DMS153 treated with DMSO at 0.1 percent for 48 hours (cell line): Measurements from ENCODE around the gene AK2.
A peak's percentile ranks its signal among the peaks of the same experiment; 100 is the strongest.
"Not testable (repeated sequence)": the region's sequence is repeated elsewhere in the genome, so short reads cannot be mapped to it uniquely, and the experiment has no call there.

ENCODE experiments used
- DNase-seq: peaks from one replicate; lab custom pipeline; 2025; ENCODE audit not compliant: unreplicated experiment; lab: John Stamatoyannopoulos, UW

Gene AK2

DNA sequence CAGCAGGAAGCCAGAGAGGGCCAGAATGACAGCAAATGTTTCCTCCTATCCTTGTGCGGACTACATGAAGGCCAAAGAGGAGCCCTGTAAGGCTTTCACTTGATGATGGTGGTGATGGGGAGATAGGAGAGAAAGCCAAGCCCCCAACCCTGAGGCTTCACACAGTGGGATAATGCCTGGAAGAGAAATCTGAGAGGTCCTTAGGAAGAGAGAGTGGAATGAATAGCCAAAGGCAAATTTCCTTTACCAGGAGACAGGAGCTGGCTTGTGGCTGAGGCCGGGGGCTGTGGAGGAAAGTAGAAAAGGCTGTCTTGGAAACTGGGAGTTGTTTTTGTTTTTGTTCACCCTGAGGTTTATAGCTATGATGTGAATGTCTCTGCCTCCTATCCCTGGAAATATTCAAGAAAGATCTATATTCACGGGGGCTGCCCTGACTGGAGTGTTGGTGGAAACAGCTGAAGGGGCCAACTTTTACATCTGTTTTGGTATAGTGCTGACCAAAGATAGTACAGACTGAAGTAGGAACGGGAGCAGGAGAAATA, 59.1 kb downstream of the AK2 start:
- DNase-seq, result no peak

DNA sequence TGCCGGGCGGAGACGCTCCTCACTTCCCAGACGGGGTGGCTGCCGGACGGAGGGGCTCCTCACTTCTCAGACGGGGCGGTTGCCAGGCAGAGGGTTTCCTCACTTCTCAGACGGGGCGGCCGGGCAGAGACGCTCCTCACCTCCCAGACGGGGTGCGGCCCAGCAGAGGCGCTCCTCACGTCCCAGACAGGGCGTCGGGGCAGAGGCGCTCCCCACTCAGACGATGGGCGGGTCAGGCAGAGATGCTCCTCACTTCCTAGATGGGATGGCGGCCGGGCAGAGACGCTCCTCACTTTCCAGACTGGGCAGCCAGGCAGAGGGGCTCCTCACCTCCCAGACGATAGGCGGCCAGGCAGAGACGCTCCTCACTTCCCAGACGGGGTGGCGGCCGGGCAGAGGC, 61.6 kb downstream of the AK2 start:
- not testable (repeated sequence) for DNase-seq

- not testable (repeated sequence) for DNase-seq
Measured at GRCh38 chr1:32973458-32973857, 63.2 kb downstream of the AK2 start.

- DNase-seq, result peak; percentile 47
Measured at GRCh38 chr1:32972814-32973428, 63.8 kb downstream of the AK2 start.

DNA sequence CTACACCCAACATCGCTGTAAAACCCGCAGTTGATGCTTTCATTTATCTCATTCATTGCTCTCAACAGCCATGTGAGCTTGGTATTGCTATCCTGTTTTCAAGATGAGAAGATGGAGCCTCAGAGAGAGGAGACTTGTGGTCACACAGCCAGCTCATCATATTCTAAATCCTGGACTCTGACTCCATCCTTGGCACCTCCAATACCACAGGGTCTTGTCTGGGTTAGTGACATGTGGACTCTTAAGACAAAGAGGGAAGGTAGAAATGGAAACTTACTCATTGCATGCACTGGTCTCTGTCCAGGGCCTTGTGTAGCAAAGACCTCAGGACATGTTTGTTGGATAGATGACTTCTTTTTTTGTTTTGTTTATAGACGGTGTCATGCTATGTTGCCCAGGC, 65.1 kb downstream of the AK2 start:
- DNase-seq, result no peak

- no peak for DNase-seq
Measured at GRCh38 chr1:32971156-32971555, 65.5 kb downstream of the AK2 start.

GRCh38 chr1:32969566-32969965, 67.1 kb downstream of the AK2 start:
- DNase-seq, result no peak

DNA sequence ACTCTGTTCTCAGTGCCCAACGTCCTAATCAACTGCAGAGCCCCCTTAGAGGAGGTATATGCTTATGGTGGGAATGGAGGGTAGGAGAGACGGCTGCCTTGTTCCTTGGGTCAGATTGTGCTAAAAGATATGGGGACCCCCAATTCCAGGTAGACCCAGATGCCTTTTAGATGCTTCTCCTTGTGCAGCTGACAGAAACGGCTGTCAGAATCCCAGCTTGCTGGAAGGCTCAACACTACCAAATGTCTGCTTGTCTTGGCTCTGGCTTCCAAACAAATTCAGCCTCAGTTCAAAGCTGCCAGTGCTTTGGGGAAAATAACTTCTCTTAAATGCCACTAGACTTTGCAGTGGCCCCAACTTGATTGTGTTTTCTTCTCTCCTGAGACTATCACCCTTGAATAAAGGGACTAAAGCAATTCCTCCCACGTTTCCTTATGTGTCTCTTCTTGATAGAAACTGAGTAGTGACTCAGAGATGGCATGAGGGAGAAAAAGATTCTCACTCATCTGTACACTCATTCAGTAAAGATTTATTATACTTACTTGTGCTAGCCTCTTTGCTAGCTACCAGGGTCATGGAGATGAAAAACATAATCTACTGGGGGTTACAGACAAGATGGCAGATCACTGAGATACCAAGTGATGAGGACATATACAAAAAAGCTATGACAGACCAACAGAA, 68.7 kb downstream of the AK2 start:
- no peak for DNase-seq

DNA sequence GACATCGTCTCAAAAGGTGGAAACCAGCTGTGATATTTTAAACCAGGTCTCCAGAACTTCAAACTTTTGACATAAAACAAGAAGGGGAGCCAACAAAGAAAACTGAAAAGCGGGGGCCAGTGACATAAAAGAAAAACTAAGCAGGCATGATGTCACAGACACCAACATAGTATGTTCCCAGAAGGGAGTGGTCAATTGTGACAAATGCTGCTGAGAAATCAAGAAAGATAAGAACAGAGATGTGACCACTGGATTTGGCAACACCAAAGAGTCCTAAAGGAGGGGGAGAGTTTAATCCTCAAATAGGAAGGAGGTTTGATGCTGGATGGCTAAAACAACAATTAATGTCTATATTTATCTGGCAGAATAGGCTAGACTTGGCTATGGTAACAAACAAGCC, 69.8 kb downstream of the AK2 start:
- no peak for DNase-seq

- DNase-seq, result no peak
Measured at GRCh38 chr1:32965251-32965747, 71.4 kb downstream of the AK2 start.

GRCh38 chr1:32964461-32965250, 72.0 kb downstream of the AK2 start, which contains the start of gene RNF19B:
Gene RNF19B (minus strand): TSS chr1:32964809. CDS start chr1:32964685, 124 bp downstream.
- DNase-seq, result peak; percentile 97

DNA sequence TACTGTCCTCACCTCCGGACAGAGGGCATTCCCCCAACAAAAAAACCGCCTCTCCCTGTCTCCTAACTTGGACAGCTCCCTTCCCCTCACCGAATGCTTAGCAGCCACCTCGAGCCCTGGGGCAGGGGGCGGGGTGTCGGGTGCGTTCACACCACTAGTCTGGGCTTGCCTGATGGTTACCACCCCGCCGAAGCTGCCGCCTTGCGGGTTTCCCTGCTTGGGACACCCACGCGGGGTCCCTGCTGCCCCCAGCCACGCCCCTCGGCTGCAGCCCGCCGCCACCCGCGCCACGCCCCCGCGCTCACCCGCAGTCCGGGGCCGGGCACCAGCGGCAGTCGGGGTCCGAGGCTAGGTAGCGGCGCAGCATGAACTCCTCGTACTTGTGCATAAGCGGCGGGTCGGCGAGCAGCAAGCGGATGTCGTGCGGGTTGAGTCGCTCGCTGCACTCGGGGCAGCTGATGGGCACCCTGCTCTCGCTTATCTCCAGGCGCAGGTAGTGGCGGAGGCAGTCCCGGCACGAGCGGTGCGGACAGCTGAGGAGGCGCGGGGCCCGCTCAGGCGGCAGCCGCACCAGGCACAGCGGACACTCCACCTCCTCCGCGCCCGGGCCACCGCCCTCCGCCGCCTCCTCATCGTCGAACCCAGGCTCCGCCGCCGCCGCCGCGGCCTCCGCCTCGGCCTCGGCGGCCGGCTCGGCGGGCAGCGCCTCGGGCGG, 72.8 kb downstream of the AK2 start:
- no peak for DNase-seq

- no peak for DNase-seq
Measured at GRCh38 chr1:32962248-32962896, 74.3 kb downstream of the AK2 start.

DNA sequence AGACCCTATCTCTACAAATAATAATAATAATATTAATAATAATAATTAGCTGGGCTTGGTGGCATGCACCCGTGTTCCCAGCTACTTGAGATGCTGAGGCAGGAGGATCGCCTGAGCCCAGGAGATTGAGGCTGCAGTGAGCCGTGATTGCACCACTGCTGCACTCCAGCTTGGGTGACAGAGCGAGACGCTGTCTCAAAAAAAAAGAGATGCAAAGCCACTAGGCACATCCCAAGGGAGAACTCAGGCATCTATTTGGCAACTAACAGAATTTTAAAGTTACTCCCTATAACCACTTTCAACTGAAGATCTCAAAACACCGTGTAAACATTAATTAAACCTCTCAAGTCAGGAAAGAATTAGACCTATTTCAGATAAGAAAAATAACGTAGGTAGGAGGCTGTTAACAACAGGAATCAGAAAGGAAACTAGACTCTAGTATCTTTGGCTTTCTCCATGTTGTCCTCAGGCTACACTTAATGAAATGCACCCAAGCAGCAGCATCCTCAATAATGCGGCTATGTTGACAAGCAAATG, 75.8 kb downstream of the AK2 start:
- no peak for DNase-seq

GRCh38 chr1:32960342-32960741, 76.3 kb downstream of the AK2 start:
- no peak for DNase-seq

GRCh38 chr1:32958827-32959226, 77.9 kb downstream of the AK2 start:
- DNase-seq, result no peak
